NCI-H2171 treated with DMSO at 0.1 percent for 48 hours (cell line): ENCODE data around the gene MADD.
"Not testable (repeated sequence)": the region's sequence is repeated elsewhere in the genome, so short reads cannot be mapped to it uniquely, and the experiment has no call there.

ENCODE experiments used
- DNase-seq: peaks from one replicate; lab custom pipeline; 2025; lab: John Stamatoyannopoulos, UW

Gene MADD

GRCh38 chr11:47276923-47277322 lies 7.0 kb downstream of the MADD start:
- DNase-seq, result no peak

GRCh38 chr11:47278058-47278457 lies 8.1 kb downstream of the MADD start:
- DNase-seq, result no peak

- no peak for DNase-seq
These were observed 8.8 kb downstream of the MADD start for GRCh38 chr11:47278769-47279168.

- no peak for DNase-seq
These were observed 10.2 kb downstream of the MADD start for GRCh38 chr11:47280099-47280498.

GRCh38 chr11:47280860-47281259 lies 10.9 kb downstream of the MADD start:
- no peak for DNase-seq

GRCh38 chr11:47282462-47282861 lies 12.5 kb downstream of the MADD start:
- no peak for DNase-seq

- no peak for DNase-seq
These were observed 14.2 kb downstream of the MADD start for GRCh38 chr11:47284151-47284550.

- DNase-seq, result no peak
These were observed 16.2 kb downstream of the MADD start for GRCh38 chr11:47285969-47286770.

- no peak for DNase-seq
These were observed 18.1 kb downstream of the MADD start for GRCh38 chr11:47288066-47288465.

- DNase-seq, result no peak
These were observed 19.9 kb downstream of the MADD start for GRCh38 chr11:47289856-47290255.

- no peak for DNase-seq
These were observed 25.5 kb downstream of the MADD start for GRCh38 chr11:47295385-47295784.

GRCh38 chr11:47296045-47296444 lies 26.1 kb downstream of the MADD start:
- no peak for DNase-seq

- no peak for DNase-seq
These were observed 29.1 kb downstream of the MADD start for GRCh38 chr11:47299078-47299477.

- no peak for DNase-seq
These were observed 32.9 kb downstream of the MADD start for GRCh38 chr11:47302853-47303252.

- DNase-seq, result peak; percentile 76
These were observed 36.0 kb downstream of the MADD start for GRCh38 chr11:47305734-47306483.

GRCh38 chr11:47306484-47306844 lies 36.5 kb downstream of the MADD start:
- peak; percentile 46 for DNase-seq

GRCh38 chr11:47308050-47308823 lies 38.3 kb downstream of the MADD start:
- no peak for DNase-seq

GRCh38 chr11:47314992-47315391 lies 45.1 kb downstream of the MADD start:
- no peak for DNase-seq

- not testable (repeated sequence) for DNase-seq
These were observed 46.6 kb downstream of the MADD start for GRCh38 chr11:47316501-47316900.

GRCh38 chr11:47317064-47317828 lies 47.3 kb downstream of the MADD start:
- DNase-seq, result no peak

- DNase-seq, result no peak
These were observed 48.2 kb downstream of the MADD start for GRCh38 chr11:47318166-47318565.

GRCh38 chr11:47324520-47324919 lies 54.6 kb downstream of the MADD start:
- peak; percentile 4 for DNase-seq
